A549 (cell line): ENCODE measurements around the gene GABRD.

ENCODE experiments used
- CTCF ChIP-seq: fragments of >200 bp; sonication (Bioruptor Twin); formaldehyde crosslinking; IDR thresholded peaks from 3 replicates; pipeline ENCODE4 v1.5.1; 2016
- EP300 ChIP-seq, 2 experiments: fragments of >200 bp; sonication (Bioruptor Twin); formaldehyde crosslinking; IDR thresholded peaks; 2 replicates in 1 of 2; 3 replicates in 1 of 2; pipeline ENCODE4 v1.6.1; 2016 to 2017
- ESRRA ChIP-seq: fragments of 150-350 bp; IDR thresholded peaks from 2 replicates; pipeline ENCODE4 v1.6.1; 2014; ENCODE audit warnings: mild to moderate bottlenecking, low read length, borderline replicate concordance
- HDAC2 ChIP-seq: fragments of 200-600 bp; sonication (generic); IDR thresholded peaks from 2 replicates; pipeline ENCODE4 v1.6.1; 2016
- KDM1A ChIP-seq: fragments of 200-600 bp; sonication (generic); IDR thresholded peaks from 2 replicates; pipeline ENCODE4 v1.6.1; 2016; ENCODE audit warnings: low read depth, mild to moderate bottlenecking
- POLR2A ChIP-seq: IDR thresholded peaks from 2 replicates; pipeline ENCODE4 v1.6.1; 2012; ENCODE audit warnings: mild to moderate bottlenecking, low read length
- RCOR1 ChIP-seq: fragments of 150-350 bp; IDR thresholded peaks from 2 replicates; pipeline ENCODE4 v1.6.1; 2014; ENCODE audit warnings: antibody characterized with exemption, low read length, low read depth
- RNF2 ChIP-seq: fragments of 200-600 bp; sonication (generic); IDR thresholded peaks from 2 replicates; pipeline ENCODE4 v1.6.1; 2016; ENCODE audit warnings: low read depth, mild to moderate bottlenecking, antibody characterized with exemption, moderate library complexity, borderline replicate concordance
- SMC3 ChIP-seq: fragments of >200 bp; sonication (Bioruptor Twin); formaldehyde crosslinking; IDR thresholded peaks from 3 replicates; pipeline ENCODE4 v1.6.1; 2018; ENCODE audit warnings: inconsistent platforms

GRCh38 chr1:2054560-2054959, 35.4 kb downstream of the GABRD start:
- no peak for TF ChIP-seq EP300 (IDR thresholded peaks at IDR 0.05)
- TF ChIP-seq RNF2, result no peak
- TF ChIP-seq SMC3, result no peak
- TF ChIP-seq RCOR1, result no peak
- no peak for TF ChIP-seq CTCF
- TF ChIP-seq HDAC2, result no peak
- TF ChIP-seq ESRRA, result no peak
- no peak for TF ChIP-seq KDM1A
- TF ChIP-seq POLR2A, result no peak
